Fibroblast of skin of back (primary cell): Measurements from ENCODE around the gene SURF6.
"Not testable (repeated sequence)": the region's sequence is repeated elsewhere in the genome, so short reads cannot be mapped to it uniquely, and the experiment has no call there.

Experiments
- DNase-seq: peaks from one replicate; pipeline ENCODE4 v3.0.0-alpha.2; 2013

Gene SURF6

GRCh38 chr9:133347515-133347984, 11.6 kb upstream of the SURF6 start:
- peak; percentile 35 for DNase-seq

GRCh38 chr9:133346021-133346785, 10.2 kb upstream of the SURF6 start:
- DNase-seq = no peak

- no peak for DNase-seq
Observed at GRCh38 chr9:133345596-133345995, 9.6 kb upstream of the SURF6 start.

- no peak for DNase-seq
Observed at GRCh38 chr9:133344979-133345378, 9.0 kb upstream of the SURF6 start.

- DNase-seq = no peak
Observed at GRCh38 chr9:133344071-133344470, 8.1 kb upstream of the SURF6 start.

GRCh38 chr9:133342570-133342969, 6.6 kb upstream of the SURF6 start:
- DNase-seq = no peak

- DNase-seq = no peak
Observed at GRCh38 chr9:133342069-133342406, 6.0 kb upstream of the SURF6 start.

- DNase-seq = no peak
Observed at GRCh38 chr9:133341369-133342068, 5.5 kb upstream of the SURF6 start.

- DNase-seq = no peak
Observed at GRCh38 chr9:133340916-133341315, 4.9 kb upstream of the SURF6 start.

- no peak for DNase-seq
Observed at GRCh38 chr9:133340256-133340655, 4.3 kb upstream of the SURF6 start.

- no peak for DNase-seq
Observed at GRCh38 chr9:133339641-133340040, 3.7 kb upstream of the SURF6 start.

- DNase-seq = not testable (repeated sequence)
Observed at GRCh38 chr9:133334888-133335287, 1.1 kb downstream of the SURF6 start.

GRCh38 chr9:133334161-133334560, 1.8 kb downstream of the SURF6 start:
- no peak for DNase-seq

GRCh38 chr9:133333566-133333965, 2.4 kb downstream of the SURF6 start:
- no peak for DNase-seq

- DNase-seq = no peak
Observed at GRCh38 chr9:133333011-133333410, 3.0 kb downstream of the SURF6 start.

- DNase-seq = no peak
Observed at GRCh38 chr9:133332381-133332730, 3.6 kb downstream of the SURF6 start.

GRCh38 chr9:133331641-133332380, 4.2 kb downstream of the SURF6 start:
- no peak for DNase-seq

GRCh38 chr9:133331221-133331620, 4.8 kb downstream of the SURF6 start:
- no peak for DNase-seq

- not testable (repeated sequence) for DNase-seq
Observed at GRCh38 chr9:133329306-133330156, 6.5 kb downstream of the SURF6 start.

- DNase-seq = no peak
Observed at GRCh38 chr9:133327834-133328484, 8.0 kb downstream of the SURF6 start.

GRCh38 chr9:133327021-133327420, 9.0 kb downstream of the SURF6 start:
- DNase-seq = not testable (repeated sequence)
